Limb (tissue), 2 donors: ENCODE measurements around the gene PEX5.

ENCODE experiments used
- DNase-seq, 2 donors: peaks; one replicate each; pipeline ENCODE4 v3.0.0-alpha.2; 2016; ENCODE audit errors: extremely low spot score in 2 of 2

PEX5 gene

GRCh38 chr12:7189398-7190267 lies at the start of gene PEX5:
TSS of gene PEX5 (plus strand) at chr12:7189686. CDS start at chr12:7190378, 692 bp downstream.
- DNase-seq, result peak; percentile 92 to 95

- DNase-seq, result no peak
These were observed 48.0 kb upstream of the PEX5 start for GRCh38 chr12:7141351-7142005.

GRCh38 chr12:7142056-7142644 lies 47.3 kb upstream of the PEX5 start:
- peak in 1 of 2 donors; percentile 61 for DNase-seq

- DNase-seq, result no peak
These were observed 46.5 kb upstream of the PEX5 start for GRCh38 chr12:7142809-7143465.

- DNase-seq, result no peak
These were observed 45.9 kb upstream of the PEX5 start for GRCh38 chr12:7143564-7143963.

- DNase-seq, result peak; percentile 28 to 51
These were observed 44.9 kb upstream of the PEX5 start for GRCh38 chr12:7144414-7145120.

GRCh38 chr12:7145671-7146070 lies 43.8 kb upstream of the PEX5 start:
- no peak for DNase-seq

GRCh38 chr12:7146228-7146627 lies 43.3 kb upstream of the PEX5 start:
- no peak for DNase-seq

- no peak for DNase-seq
These were observed 42.6 kb upstream of the PEX5 start for GRCh38 chr12:7146906-7147305.

GRCh38 chr12:7150356-7150755 lies 39.1 kb upstream of the PEX5 start:
- no peak for DNase-seq

- no peak for DNase-seq
These were observed 38.6 kb upstream of the PEX5 start for GRCh38 chr12:7150841-7151240.

- no peak for DNase-seq
These were observed 38.0 kb upstream of the PEX5 start for GRCh38 chr12:7151532-7151931.

GRCh38 chr12:7152818-7153217 lies 36.7 kb upstream of the PEX5 start:
- no peak for DNase-seq

GRCh38 chr12:7154042-7154441 lies 35.4 kb upstream of the PEX5 start:
- DNase-seq, result no peak

GRCh38 chr12:7154901-7155470 lies 34.5 kb upstream of the PEX5 start:
- no peak for DNase-seq

GRCh38 chr12:7155471-7156034 lies 33.9 kb upstream of the PEX5 start:
- no peak for DNase-seq

- DNase-seq, result no peak
These were observed 33.0 kb upstream of the PEX5 start for GRCh38 chr12:7156259-7157197.

- no peak for DNase-seq
These were observed 32.1 kb upstream of the PEX5 start for GRCh38 chr12:7157391-7157790.

- DNase-seq, result no peak
These were observed 30.5 kb upstream of the PEX5 start for GRCh38 chr12:7158781-7159609.
